Epithelial cell of esophagus (primary cell): ENCODE data around the gene METTL26.
A peak's percentile ranks its signal among the peaks of the same experiment; 100 is the strongest.

ENCODE experiments used
- DNase-seq: peaks from one replicate; pipeline ENCODE4 v3.0.0; 2010; ENCODE audit warnings: low read depth
- H3K4me3 ChIP-seq: 2 replicates; pipeline ENCODE4 v1.5.1; 2011; ENCODE audit warnings: mild to moderate bottlenecking, low read length, control low read depth
- TF ChIP-seq, protein P1 (sequence below): IDR thresholded peaks from 2 replicates; pipeline ENCODE4 v1.5.1; 2011; ENCODE audit warnings: low read depth, mild to moderate bottlenecking, low read length, control low read depth, inconsistent platforms; ENCODE audit not compliant: insufficient read depth; ENCODE audit errors: missing control alignments

Gene METTL26

GRCh38 chr16:634996-635395 lies 1.1 kb downstream of the METTL26 start:
- H3K4me3 ChIP-seq: peak overlapping the region; percentile 72
- no peak for DNase-seq
- TF ChIP-seq, protein P1, sequence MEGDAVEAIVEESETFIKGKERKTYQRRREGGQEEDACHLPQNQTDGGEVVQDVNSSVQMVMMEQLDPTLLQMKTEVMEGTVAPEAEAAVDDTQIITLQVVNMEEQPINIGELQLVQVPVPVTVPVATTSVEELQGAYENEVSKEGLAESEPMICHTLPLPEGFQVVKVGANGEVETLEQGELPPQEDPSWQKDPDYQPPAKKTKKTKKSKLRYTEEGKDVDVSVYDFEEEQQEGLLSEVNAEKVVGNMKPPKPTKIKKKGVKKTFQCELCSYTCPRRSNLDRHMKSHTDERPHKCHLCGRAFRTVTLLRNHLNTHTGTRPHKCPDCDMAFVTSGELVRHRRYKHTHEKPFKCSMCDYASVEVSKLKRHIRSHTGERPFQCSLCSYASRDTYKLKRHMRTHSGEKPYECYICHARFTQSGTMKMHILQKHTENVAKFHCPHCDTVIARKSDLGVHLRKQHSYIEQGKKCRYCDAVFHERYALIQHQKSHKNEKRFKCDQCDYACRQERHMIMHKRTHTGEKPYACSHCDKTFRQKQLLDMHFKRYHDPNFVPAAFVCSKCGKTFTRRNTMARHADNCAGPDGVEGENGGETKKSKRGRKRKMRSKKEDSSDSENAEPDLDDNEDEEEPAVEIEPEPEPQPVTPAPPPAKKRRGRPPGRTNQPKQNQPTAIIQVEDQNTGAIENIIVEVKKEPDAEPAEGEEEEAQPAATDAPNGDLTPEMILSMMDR: no peak

DNA sequence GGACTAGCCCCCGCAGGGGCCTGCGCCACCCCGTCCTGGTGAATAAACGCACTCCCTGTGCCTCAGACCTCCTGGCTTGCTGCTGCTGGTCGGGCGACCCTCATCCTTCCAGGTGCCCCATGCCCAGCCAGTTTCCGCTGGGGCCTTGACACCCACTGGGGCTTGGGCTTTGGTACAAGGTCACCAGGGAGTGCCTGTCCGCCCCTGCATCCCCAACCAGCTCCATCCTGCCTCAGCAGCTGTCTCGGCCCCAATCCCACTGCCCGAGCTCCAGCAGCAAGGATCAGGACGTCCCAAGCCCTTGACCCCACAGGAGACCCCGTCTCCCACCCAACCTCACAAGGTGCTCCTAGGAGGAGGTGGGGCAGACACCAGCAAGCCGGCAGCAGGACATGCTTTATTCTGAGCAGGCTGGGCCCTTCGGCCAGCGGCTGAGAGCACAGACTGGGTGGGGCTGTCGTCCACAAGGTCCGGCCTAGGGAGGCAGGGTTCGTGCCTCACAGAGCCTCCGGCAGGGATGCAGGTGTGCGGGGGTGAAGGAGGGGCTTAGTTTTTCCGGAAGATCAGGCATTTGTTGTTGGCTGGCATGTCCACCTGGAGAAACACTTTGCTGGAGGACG lies 1.9 kb downstream of the METTL26 start:
- TF ChIP-seq, protein P1: no peak
- DNase-seq: no peak
- H3K4me3 ChIP-seq: no peak overlapping the region

DNA sequence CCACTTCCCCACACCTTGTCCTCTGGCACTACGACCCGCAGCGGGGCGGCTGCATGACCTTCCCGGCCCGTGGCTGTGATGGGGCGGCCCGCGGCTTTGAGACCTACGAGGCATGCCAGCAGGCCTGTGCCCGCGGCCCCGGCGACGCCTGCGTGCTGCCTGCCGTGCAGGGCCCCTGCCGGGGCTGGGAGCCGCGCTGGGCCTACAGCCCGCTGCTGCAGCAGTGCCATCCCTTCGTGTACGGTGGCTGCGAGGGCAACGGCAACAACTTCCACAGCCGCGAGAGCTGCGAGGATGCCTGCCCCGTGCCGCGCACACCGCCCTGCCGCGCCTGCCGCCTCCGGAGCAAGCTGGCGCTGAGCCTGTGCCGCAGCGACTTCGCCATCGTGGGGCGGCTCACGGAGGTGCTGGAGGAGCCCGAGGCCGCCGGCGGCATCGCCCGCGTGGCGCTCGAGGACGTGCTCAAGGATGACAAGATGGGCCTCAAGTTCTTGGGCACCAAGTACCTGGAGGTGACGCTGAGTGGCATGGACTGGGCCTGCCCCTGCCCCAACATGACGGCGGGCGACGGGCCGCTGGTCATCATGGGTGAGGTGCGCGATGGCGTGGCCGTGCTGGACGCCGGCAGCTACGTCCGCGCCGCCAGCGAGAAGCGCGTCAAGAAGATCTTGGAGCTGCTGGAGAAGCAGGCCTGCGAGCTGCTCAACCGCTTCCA lies 2.6 kb downstream of the METTL26 start:
- DNase-seq: no peak
- TF ChIP-seq, protein P1: no peak
- H3K4me3 ChIP-seq: no peak overlapping the region

DNA sequence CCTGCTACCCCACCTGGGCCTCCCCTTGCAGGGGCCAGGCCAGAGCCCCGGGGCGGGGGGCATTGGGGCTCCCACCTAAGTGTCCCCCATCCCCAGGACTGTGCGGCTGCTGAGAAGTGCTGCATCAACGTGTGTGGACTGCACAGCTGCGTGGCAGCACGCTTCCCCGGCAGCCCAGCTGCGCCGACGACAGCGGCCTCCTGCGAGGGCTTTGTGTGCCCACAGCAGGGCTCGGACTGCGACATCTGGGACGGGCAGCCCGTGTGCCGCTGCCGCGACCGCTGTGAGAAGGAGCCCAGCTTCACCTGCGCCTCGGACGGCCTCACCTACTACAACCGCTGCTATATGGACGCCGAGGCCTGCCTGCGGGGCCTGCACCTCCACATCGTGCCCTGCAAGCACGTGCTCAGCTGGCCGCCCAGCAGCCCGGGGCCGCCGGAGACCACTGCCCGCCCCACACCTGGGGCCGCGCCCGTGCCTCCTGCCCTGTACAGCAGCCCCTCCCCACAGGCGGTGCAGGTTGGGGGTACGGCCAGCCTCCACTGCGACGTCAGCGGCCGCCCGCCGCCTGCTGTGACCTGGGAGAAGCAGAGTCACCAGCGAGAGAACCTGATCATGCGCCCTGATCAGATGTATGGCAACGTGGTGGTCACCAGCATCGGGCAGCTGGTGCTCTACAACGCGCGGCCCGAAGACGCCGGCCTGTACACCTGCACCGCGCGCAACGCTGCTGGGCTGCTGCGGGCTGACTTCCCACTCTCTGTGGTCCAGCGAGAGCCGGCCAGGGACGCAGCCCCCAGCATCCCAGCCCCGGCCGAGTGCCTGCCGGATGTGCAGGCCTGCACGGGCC lies 3.4 kb downstream of the METTL26 start:
- no peak overlapping the region for H3K4me3 ChIP-seq
- TF ChIP-seq, protein P1: no peak
- no peak for DNase-seq

DNA sequence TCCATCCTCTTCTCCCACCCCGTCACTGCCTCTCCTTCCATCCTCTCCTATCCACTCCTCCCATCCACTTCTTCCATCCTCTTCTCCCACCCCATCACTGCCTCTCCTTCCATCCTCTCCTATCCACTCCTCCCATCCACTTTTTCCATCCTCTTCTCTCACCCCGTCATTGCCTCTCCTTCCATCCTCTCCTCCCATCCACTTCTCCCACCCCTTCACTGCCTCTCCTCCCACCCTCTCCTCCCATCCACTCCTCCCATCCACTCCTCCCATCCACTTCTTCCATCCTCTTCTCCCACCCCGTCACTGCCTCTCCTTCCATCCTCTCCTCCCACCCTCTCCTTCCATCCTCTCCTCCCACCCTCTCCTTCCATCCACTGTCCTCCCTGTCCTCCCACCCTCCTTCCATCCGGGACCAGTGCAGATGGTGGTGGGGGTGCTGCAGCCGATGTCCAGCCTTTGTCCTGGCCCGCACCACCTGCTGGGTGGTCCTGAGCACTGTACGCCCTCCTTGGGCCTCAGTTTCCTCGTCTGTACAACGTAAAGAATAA lies 4.2 kb downstream of the METTL26 start:
- DNase-seq: no peak
- no peak overlapping the region for H3K4me3 ChIP-seq
- TF ChIP-seq, protein P1: no peak

- H3K4me3 ChIP-seq: no peak within 1 kb of the TSS
- TF ChIP-seq, protein P1: no peak
- no peak for DNase-seq
These were observed 5.2 kb downstream of the METTL26 start, which contains the start of gene WFIKKN1 for GRCh38 chr16:630815-631405. WFIKKN1 (plus strand) TSS chr16:630985; CDS start chr16:631254, 269 bp downstream.
